GM12865 (cell line): Measurements from ENCODE around the gene GOLPH3.

ENCODE experiments used
- DNase-seq: peaks from one replicate; pipeline ENCODE4 v3.0.0; 2010; ENCODE audit warnings: low read depth
- H3K4me3 ChIP-seq: 2 replicates; pipeline ENCODE4 v1.5.1; 2011; ENCODE audit warnings: mild to moderate bottlenecking, low read depth, low read length, control low read depth
- TF ChIP-seq, protein P1 (sequence below): IDR thresholded peaks from 2 replicates; pipeline ENCODE4 v1.5.1; 2011; ENCODE audit warnings: low read length, control low read depth, low read depth, inconsistent platforms; ENCODE audit not compliant: insufficient read depth; ENCODE audit errors: missing control alignments

The GOLPH3 gene

DNA sequence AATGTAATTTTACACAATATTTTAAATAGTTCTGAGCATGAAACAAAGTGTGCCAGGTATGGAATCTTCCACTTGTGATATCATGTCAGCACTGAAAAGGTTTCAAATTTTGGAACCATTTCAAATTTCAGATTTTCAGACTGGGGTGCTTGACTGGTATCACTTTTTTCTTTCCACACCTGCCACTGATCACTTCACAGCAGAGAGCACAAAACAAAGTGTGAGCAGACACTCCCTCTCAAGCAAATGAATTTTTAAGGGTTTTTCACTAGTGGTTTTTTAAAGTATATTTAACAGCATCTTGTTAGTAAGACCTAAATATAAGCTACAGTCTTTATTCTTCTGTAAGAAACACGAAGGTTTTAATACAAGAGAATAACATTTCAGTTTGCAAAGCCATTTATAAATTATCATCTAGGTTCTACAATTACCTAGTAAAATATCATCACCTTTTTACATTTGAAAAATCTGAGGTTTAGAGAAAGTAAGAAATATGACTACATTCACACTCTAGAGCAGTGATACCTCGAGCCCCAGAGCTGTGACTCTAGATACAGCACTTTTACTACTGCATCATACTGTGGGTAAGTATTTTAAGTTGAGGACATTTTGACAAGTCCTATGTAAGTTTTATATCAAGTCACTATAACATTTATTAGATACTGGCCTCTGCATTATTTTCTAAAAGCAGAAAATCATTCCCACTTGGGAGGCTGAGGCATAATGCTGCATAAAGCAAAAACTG is 14.6 kb downstream of the GOLPH3 start:
- no peak overlapping the region for H3K4me3 ChIP-seq
- TF ChIP-seq, protein P1, sequence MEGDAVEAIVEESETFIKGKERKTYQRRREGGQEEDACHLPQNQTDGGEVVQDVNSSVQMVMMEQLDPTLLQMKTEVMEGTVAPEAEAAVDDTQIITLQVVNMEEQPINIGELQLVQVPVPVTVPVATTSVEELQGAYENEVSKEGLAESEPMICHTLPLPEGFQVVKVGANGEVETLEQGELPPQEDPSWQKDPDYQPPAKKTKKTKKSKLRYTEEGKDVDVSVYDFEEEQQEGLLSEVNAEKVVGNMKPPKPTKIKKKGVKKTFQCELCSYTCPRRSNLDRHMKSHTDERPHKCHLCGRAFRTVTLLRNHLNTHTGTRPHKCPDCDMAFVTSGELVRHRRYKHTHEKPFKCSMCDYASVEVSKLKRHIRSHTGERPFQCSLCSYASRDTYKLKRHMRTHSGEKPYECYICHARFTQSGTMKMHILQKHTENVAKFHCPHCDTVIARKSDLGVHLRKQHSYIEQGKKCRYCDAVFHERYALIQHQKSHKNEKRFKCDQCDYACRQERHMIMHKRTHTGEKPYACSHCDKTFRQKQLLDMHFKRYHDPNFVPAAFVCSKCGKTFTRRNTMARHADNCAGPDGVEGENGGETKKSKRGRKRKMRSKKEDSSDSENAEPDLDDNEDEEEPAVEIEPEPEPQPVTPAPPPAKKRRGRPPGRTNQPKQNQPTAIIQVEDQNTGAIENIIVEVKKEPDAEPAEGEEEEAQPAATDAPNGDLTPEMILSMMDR: no peak
- no peak for DNase-seq

GRCh38 chr5:32158679-32158975 is 15.5 kb downstream of the GOLPH3 start:
- TF ChIP-seq, protein P1: no peak

GRCh38 chr5:32157078-32157477 is 17.0 kb downstream of the GOLPH3 start:
- DNase-seq: no peak
- H3K4me3 ChIP-seq: no peak overlapping the region
- TF ChIP-seq, protein P1: no peak

More at GRCh38 chr5:32158679-32158975, 15.5 kb downstream of the GOLPH3 start:
- no peak for DNase-seq
- H3K4me3 ChIP-seq: no peak overlapping the region

DNA sequence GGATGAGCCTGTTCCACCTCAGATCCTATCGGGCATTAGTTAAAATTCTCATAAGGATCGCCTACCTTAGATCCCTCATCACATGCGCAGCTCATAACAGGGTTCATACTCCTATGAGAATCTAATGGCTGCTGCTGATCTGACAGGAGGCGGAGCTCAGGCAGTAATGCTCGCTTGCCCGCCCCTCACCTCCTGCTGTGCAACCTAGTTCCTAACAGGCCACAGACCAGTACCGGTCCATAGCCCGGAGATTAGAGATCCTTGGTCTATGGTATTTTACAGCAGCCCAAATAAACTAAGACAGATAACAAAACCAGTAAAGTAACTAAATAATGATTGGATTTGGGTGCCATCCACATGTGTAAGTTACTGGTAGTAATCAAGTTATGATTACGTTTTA is 17.5 kb downstream of the GOLPH3 start:
- TF ChIP-seq, protein P1: no peak
- H3K4me3 ChIP-seq: no peak overlapping the region
- no peak for DNase-seq

- TF ChIP-seq, protein P1: no peak
- no peak overlapping the region for H3K4me3 ChIP-seq
- no peak for DNase-seq
These were observed 18.9 kb downstream of the GOLPH3 start for GRCh38 chr5:32155211-32155610.

DNA sequence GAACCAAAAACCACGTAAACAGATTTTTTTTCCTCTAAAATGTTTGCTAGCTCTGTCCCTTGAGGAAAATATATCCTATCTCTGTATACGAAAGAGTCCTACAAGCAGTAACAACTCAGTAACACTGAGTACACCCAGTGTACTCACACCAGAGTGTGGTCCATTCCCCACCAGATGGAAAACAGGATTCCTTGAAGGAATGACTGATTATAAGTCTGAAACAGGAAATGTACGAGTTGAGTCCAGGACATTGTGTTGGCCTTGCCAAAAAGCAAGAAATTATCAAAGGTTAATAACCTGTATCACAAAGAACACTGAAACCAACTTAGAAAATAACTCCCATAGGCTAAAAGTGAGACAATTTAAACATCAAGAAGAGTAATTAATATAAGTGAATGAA is 20.4 kb downstream of the GOLPH3 start:
- no peak overlapping the region for H3K4me3 ChIP-seq
- no peak for DNase-seq
- TF ChIP-seq, protein P1: no peak

- DNase-seq: no peak
These were observed 22.9 kb downstream of the GOLPH3 start for GRCh38 chr5:32151198-32151597.

More at GRCh38 chr5:32151198-32151597, 22.9 kb downstream of the GOLPH3 start:
- TF ChIP-seq, protein P1: no peak
- no peak overlapping the region for H3K4me3 ChIP-seq
